HEK293 (cell line): ENCODE results near the gene ASCL5.

Experiments
- CTCF ChIA-PET: fragments of 350-600 bp; formaldehyde crosslinking; extraction: SDS; loops from one replicate; lab custom pipeline; 2021; ENCODE audit warnings: antibody characterized with exemption; lab: Yijun Ruan, JAX
- POLR2A ChIA-PET: fragments of 300-600 bp; formaldehyde crosslinking; extraction: SDS; loops from one replicate; lab custom pipeline; 2020; ENCODE audit warnings: antibody characterized with exemption, inconsistent platforms; lab: Yijun Ruan, JAX
- H3K27ac ChIP-seq: fragments of 200-500 bp; sonication (Bioruptor generic); 2 replicates; pipeline ENCODE4 v1.5.1; 2014; ENCODE audit warnings: low read depth, low read length, control low read depth, inconsistent platforms; ENCODE audit errors: extremely low read depth
- H3K36me3 ChIP-seq, 2 experiments: fragments of 200-500 bp in 1 of 2; sonication (Bioruptor generic) in 1 of 2; 1 replicate in 1 of 2; 2 replicates in 1 of 2; pipeline ENCODE4 v1.5.1; 2014 to 2017; ENCODE audit warnings: inconsistent platforms in 2 of 2, low read length in 2 of 2; ENCODE audit not compliant: control insufficient read depth in 2 of 2, insufficient read depth in 1 of 2
- H3K4me1 ChIP-seq: fragments of 200-500 bp; sonication (Bioruptor generic); 2 replicates; pipeline ENCODE4 v1.5.1; 2014; ENCODE audit warnings: mild to moderate bottlenecking, low read length, inconsistent platforms; ENCODE audit not compliant: control insufficient read depth, insufficient read depth
- H3K4me3 ChIP-seq: 2 replicates; pipeline ENCODE4 v1.5.1; 2011; ENCODE audit warnings: low read depth, mild to moderate bottlenecking, control low read depth, low read length, moderate library complexity
- H3K9me3 ChIP-seq: fragments of 200-500 bp; sonication (Bioruptor generic); 2 replicates; pipeline ENCODE4 v1.5.1; 2014; ENCODE audit warnings: low read depth, low read length, inconsistent platforms; ENCODE audit not compliant: control insufficient read depth, insufficient read depth
- GFI1B ChIP-seq: fragments of 450-650 bp; formaldehyde crosslinking; IDR thresholded peaks from 2 replicates; pipeline ENCODE4 v1.5.1; 2016; ENCODE audit warnings: missing biosample characterization, missing genetic modification characterization
- GLIS1 ChIP-seq: fragments of 450-650 bp; formaldehyde crosslinking; IDR thresholded peaks from 2 replicates; pipeline ENCODE4 v1.5.1; 2016; ENCODE audit warnings: missing biosample characterization, missing genetic modification characterization
- PRDM2 ChIP-seq: fragments of 450-650 bp; formaldehyde crosslinking; IDR thresholded peaks from 2 replicates; pipeline ENCODE4 v1.5.1; 2016; ENCODE audit warnings: missing biosample characterization, missing genetic modification characterization, borderline replicate concordance
- REST ChIP-seq: fragments of 450-650 bp; formaldehyde crosslinking; IDR thresholded peaks from 2 replicates; pipeline ENCODE4 v1.5.1; 2016; ENCODE audit warnings: missing biosample characterization, missing genetic modification characterization
- ZBTB10 ChIP-seq: fragments of 450-650 bp; formaldehyde crosslinking; IDR thresholded peaks from 2 replicates; pipeline ENCODE4 v1.5.1; 2016; ENCODE audit warnings: missing biosample characterization, missing genetic modification characterization
- ZNF239 ChIP-seq: fragments of 450-650 bp; formaldehyde crosslinking; IDR thresholded peaks from 2 replicates; pipeline ENCODE4 v1.5.1; 2016; ENCODE audit warnings: missing biosample characterization, missing genetic modification characterization
- ZNF423 ChIP-seq: fragments of 450-650 bp; formaldehyde crosslinking; IDR thresholded peaks from 2 replicates; pipeline ENCODE4 v1.5.1; 2016; ENCODE audit warnings: missing biosample characterization, missing genetic modification characterization
- ZNF544 ChIP-seq: fragments of 450-650 bp; formaldehyde crosslinking; IDR thresholded peaks from 2 replicates; pipeline ENCODE4 v1.5.0; 2017; ENCODE audit warnings: missing biosample characterization, missing genetic modification characterization
- ZNF621 ChIP-seq: fragments of 450-650 bp; formaldehyde crosslinking; IDR thresholded peaks from 2 replicates; pipeline ENCODE4 v1.5.1; 2017; ENCODE audit warnings: missing biosample characterization, missing genetic modification characterization
- ZNF623 ChIP-seq: fragments of 450-650 bp; formaldehyde crosslinking; IDR thresholded peaks from 2 replicates; pipeline ENCODE4 v1.5.1; 2016; ENCODE audit warnings: missing biosample characterization, missing genetic modification characterization
- ZNF629 ChIP-seq: fragments of 450-650 bp; formaldehyde crosslinking; IDR thresholded peaks from 2 replicates; pipeline ENCODE4 v1.5.1; 2017; ENCODE audit warnings: missing biosample characterization, missing genetic modification characterization
- ZNF639 ChIP-seq: fragments of 450-650 bp; formaldehyde crosslinking; IDR thresholded peaks from 2 replicates; pipeline ENCODE4 v1.5.1; 2016; ENCODE audit warnings: missing biosample characterization, missing genetic modification characterization
- ZNF792 ChIP-seq: fragments of 450-650 bp; formaldehyde crosslinking; IDR thresholded peaks from 2 replicates; pipeline ENCODE4 v1.5.1; 2016; ENCODE audit warnings: missing biosample characterization, missing genetic modification characterization

The ASCL5 gene

GRCh38 chr1:201116091-201116490, 10.9 kb downstream of the ASCL5 start (continued):
- TF ChIP-seq ZBTB10 (no peak), ZNF792 (tag by site-specific recombination) (no peak), ZNF621 (tag by site-specific recombination) (no peak), ZNF629 (tag by site-specific recombination) (no peak), ZNF423 (tag by site-specific recombination) (no peak), ZNF544 (tag by site-specific recombination) (no peak), ZNF639 (tag by site-specific recombination) (no peak)

- Histone ChIP-seq H3K9me3 (no peaks in the 10 kb centered on the region), H3K4me1 (no peaks in the 10 kb centered on the region), H3K36me3 (no peaks in the 10 kb centered on the region), H3K4me3 (no peak overlapping the region), H3K27ac (no peak overlapping the region)
- POLR2A ChIA-PET: interaction anchor here (1.4 kb wide), 1 partner anchor 446 kb away, joined by 4 read pairs; the partner anchor contains the start of gene DDX59
- TF ChIP-seq GFI1B (tag by site-specific recombination) (no peak), GLIS1 (tag by site-specific recombination) (no peak), ZNF623 (no peak), ZNF621 (tag by site-specific recombination) (no peak), ZNF423 (tag by site-specific recombination) (no peak), REST (tag by site-specific recombination) (no peak), ZNF239 (no peak), PRDM2 (tag by site-specific recombination) (no peak)
- TF ChIP-seq, all 188 proteins: peak for 0
- CTCF ChIA-PET: interaction anchor here (0.6 to 3.5 kb wide), 11 partner anchors 29 to 192 kb away, joined by 3 to 44 read pairs (median 4); no protein-coding TSS in a partner anchor
Measured at GRCh38 chr1:201115390-201115937, 11.5 kb downstream of the ASCL5 start.
